Measurements from ENCODE around the gene GOLIM4. TPM values are rescaled to one million over a fixed set of nuclear protein-coding genes. Genes with fewer than 3 reads are reported as not detected.
A peak's percentile ranks its signal among the peaks of the same experiment; 100 is the strongest.

The GOLIM4 gene
- total RNA-seq, 2 experiments from 2014 or later = 5.6 to 6.0 TPM

DNA sequence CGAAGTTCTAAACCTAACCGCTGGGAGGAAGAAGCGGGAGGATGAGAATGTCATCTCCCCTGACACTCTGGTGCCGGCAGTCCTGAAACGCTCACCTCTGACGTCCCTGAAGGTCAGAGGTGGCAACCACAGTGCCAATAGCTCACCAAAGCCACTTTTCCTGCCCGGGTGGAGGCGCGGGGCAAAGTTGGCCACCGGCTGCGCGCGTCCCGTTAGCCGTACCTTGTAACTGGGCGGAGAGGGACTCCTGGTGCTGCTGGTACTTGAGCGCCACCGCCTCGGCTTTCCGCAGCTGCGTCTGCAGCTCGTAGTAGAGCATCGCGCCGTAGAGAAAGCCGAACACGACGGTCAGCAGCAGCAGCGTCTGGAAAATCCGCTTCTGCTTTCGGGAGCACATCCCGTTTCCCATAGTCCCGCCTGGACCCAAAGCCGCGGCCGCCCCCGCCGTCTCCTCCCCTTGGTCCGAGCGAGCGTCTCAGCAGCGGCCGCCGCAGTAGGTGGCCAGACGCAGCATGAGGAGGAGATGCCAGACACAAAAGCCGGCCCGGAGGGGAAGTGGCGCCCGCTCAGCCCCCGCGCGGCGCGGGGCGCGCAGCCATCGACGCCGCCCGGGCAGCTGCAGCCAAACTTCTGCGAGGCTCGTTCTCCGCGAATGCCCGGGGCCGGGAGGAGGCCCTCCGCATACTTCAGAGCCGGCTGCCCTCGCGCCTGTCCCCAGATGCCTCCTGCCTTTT is 680 bp downstream of the GOLIM4 start:
- H3K4me1 Mint-ChIP-seq (ENCODE audit: low read depth) = peaks cover 31% of the 10 kb centered on the region
- no peaks in the 10 kb centered on the region for H3K36me3 Mint-ChIP-seq (ENCODE audit: low read depth)
- DNase-seq = peak; percentile 60
- no peaks in the 10 kb centered on the region for H3K9me3 Mint-ChIP-seq (ENCODE audit: insufficient read depth)
- peak overlapping the region; percentile 84 for H3K4me3 Mint-ChIP-seq
- H3K27me3 Mint-ChIP-seq (ENCODE audit: low read depth) = peaks cover 37% of the 10 kb centered on the region
- ChIA-PET CTCF (interaction anchor here (1.0 to 2.2 kb wide), 5 partner anchors 34 to 71 kb away, joined by 3 to 9 read pairs (median 4); no protein-coding TSS in a partner anchor), POLR2A (interaction anchor here (0.7 kb wide), 1 partner anchor 34 kb away, joined by 3 read pairs; no protein-coding TSS in a partner anchor)
- H3K27ac Mint-ChIP-seq = peak overlapping the region; percentile 86
- peak; percentile 64 for ATAC-seq

GRCh38 chr3:168094580-168094876 is 1.2 kb downstream of the GOLIM4 start:
- Mint-ChIP-seq H3K4me3 (peak overlapping the region; percentile 84), H3K9me3 (ENCODE audit: insufficient read depth) (no peaks in the 10 kb centered on the region), H3K36me3 (ENCODE audit: low read depth) (no peaks in the 10 kb centered on the region), H3K27ac (peak overlapping the region; percentile 50), H3K27me3 (ENCODE audit: low read depth) (peaks cover 37% of the 10 kb centered on the region), H3K4me1 (ENCODE audit: low read depth) (peaks cover 34% of the 10 kb centered on the region)
- ChIA-PET CTCF (interaction anchor here (1.0 to 2.2 kb wide), 6 partner anchors 33 to 72 kb away, joined by 3 to 9 read pairs (median 4); no protein-coding TSS in a partner anchor), POLR2A (no interaction called here)
- DNase-seq = no peak
- no peak for ATAC-seq

- H3K9me3 Mint-ChIP-seq (ENCODE audit: insufficient read depth) = no peaks in the 10 kb centered on the region
- H3K4me3 Mint-ChIP-seq = peak overlapping the region; percentile 40
- H3K27me3 Mint-ChIP-seq (ENCODE audit: low read depth) = peaks cover 33% of the 10 kb centered on the region
- peaks cover 40% of the 10 kb centered on the region for H3K4me1 Mint-ChIP-seq (ENCODE audit: low read depth)
- H3K36me3 Mint-ChIP-seq (ENCODE audit: low read depth) = no peaks in the 10 kb centered on the region
- ATAC-seq (no peak), DNase-seq (no peak)
- CTCF ChIA-PET = interaction anchor here (0.7 to 2.2 kb wide), 6 partner anchors 31 to 73 kb away, joined by 3 to 9 read pairs (median 4); no protein-coding TSS in a partner anchor
- H3K27ac Mint-ChIP-seq = no peak overlapping the region
- POLR2A ChIA-PET = no interaction called here
These were observed 1.9 kb downstream of the GOLIM4 start for GRCh38 chr3:168093790-168094189.

DNA sequence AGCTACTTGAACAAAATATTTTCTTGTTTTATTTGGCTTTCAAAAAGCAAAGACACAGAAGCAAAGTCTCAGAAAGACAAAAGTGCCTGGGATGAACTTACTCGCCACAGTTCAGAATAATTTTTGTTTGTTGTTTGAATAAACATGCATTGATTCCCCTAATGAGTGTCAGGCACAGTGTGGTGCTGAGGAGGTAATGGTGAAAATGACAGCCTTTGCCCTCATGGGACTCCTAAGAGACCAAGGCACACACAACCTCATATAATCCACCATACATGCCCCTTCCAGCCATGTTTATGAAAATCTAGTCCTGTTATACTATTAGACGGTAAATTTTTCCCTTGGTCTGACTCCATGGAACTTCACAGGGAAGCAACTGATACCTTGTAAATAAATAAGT is 2.5 kb downstream of the GOLIM4 start:
- POLR2A ChIA-PET = no interaction called here
- no peak for ATAC-seq
- H3K27ac Mint-ChIP-seq = no peak overlapping the region
- no peaks in the 10 kb centered on the region for H3K36me3 Mint-ChIP-seq (ENCODE audit: low read depth)
- peaks cover 46% of the 10 kb centered on the region for H3K4me1 Mint-ChIP-seq (ENCODE audit: low read depth)
- H3K4me3 Mint-ChIP-seq = peak overlapping the region; percentile 8
- no peaks in the 10 kb centered on the region for H3K9me3 Mint-ChIP-seq (ENCODE audit: insufficient read depth)
- CTCF ChIA-PET = interaction anchor here (1.0 to 2.2 kb wide), 3 partner anchors 30 to 45 kb away, joined by 3 to 9 read pairs (median 4); no protein-coding TSS in a partner anchor
- H3K27me3 Mint-ChIP-seq (ENCODE audit: low read depth) = peaks cover 33% of the 10 kb centered on the region
- DNase-seq = no peak

GRCh38 chr3:168091941-168092340 is 3.8 kb downstream of the GOLIM4 start:
- ChIA-PET CTCF (no interaction called here), POLR2A (no interaction called here)
- Mint-ChIP-seq H3K9me3 (ENCODE audit: insufficient read depth) (no peaks in the 10 kb centered on the region), H3K36me3 (ENCODE audit: low read depth) (no peaks in the 10 kb centered on the region), H3K4me1 (ENCODE audit: low read depth) (peaks cover 50% of the 10 kb centered on the region), H3K27ac (no peak overlapping the region), H3K4me3 (no peak overlapping the region), H3K27me3 (ENCODE audit: low read depth) (peaks cover 31% of the 10 kb centered on the region)
- no peak for DNase-seq
- no peak for ATAC-seq

GRCh38 chr3:168091302-168091858 is 4.3 kb downstream of the GOLIM4 start:
- CTCF ChIA-PET = no interaction called here
- Mint-ChIP-seq H3K36me3 (ENCODE audit: low read depth) (no peaks in the 10 kb centered on the region), H3K4me3 (no peak overlapping the region), H3K4me1 (ENCODE audit: low read depth) (peaks cover 44% of the 10 kb centered on the region), H3K9me3 (ENCODE audit: insufficient read depth) (no peaks in the 10 kb centered on the region), H3K27ac (no peak overlapping the region), H3K27me3 (ENCODE audit: low read depth) (peaks cover 26% of the 10 kb centered on the region)
- POLR2A ChIA-PET = no interaction called here
- no peak for ATAC-seq
- no peak for DNase-seq

DNA sequence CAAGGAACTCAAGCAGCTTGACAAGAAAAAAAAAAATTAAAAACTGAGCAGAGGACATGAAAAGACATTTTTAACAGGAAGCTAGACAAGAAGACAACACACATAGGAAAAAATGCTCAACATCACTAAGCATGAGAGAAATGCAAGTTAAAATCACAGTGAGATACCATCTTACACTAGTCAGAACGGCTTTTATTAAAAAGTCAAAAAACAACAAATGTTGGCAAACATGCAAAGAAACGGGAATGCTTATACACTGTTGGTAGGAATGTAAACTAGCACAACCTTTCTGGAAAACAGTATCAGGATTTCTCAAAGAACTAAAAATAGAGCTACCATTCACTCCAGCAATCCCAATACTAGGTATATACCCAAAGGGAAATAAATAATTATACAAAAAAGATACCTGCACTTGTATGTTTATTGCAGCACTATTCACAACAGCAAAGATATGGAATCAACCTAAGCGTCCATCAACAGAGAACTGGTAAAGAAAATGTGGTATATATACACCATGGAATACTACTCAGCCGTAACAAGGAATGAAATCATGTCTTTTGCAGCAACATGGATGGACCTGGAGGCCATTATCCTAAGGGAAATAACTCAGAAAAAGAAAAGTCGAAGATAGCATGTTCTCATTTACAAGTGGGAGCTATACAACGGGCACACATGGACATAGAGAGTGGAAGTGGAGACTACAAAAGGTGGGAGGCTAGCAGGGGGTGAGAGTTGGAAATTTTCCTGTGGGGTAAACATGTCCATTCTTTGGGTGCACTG is 5.2 kb downstream of the GOLIM4 start:
- H3K36me3 Mint-ChIP-seq (ENCODE audit: low read depth) = no peaks in the 10 kb centered on the region
- H3K4me3 Mint-ChIP-seq = no peak overlapping the region
- H3K4me1 Mint-ChIP-seq (ENCODE audit: low read depth) = peaks cover 43% of the 10 kb centered on the region
- H3K9me3 Mint-ChIP-seq (ENCODE audit: insufficient read depth) = no peaks in the 10 kb centered on the region
- no peak for DNase-seq
- no peak for ATAC-seq
- no peak overlapping the region for H3K27ac Mint-ChIP-seq
- CTCF ChIA-PET = interaction anchor here (1.0 to 2.2 kb wide), 2 partner anchors 25 to 43 kb away, joined by 3 to 6 read pairs; no protein-coding TSS in a partner anchor
- peaks cover 22% of the 10 kb centered on the region for H3K27me3 Mint-ChIP-seq (ENCODE audit: low read depth)
- POLR2A ChIA-PET = no interaction called here

DNA sequence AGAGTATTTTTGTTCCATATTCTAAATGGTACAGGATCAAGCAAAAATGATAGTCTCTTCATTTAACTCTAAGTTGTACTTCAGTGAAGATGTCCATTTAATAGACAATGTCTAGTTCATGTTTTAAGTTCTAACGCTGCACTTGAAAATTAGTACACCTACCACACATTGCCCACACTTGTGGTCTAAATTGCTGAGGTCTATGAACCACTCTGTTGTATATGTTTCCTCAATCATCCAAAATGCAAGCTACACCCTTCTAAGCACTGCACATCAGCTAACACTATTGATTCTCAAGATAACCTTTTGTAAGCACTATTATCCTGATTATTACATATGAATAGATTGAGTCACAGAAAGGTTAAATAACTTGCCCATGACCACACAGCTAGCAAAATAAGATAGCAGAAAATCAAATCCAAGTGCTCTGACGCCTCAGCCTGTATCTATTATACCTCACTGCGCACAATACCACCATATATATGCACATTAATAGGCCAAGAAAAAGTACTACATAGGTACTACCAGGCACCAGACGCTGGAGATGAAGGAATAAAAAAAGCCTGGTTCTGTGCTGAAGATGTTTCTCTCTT is 6.4 kb downstream of the GOLIM4 start:
- no peaks in the 10 kb centered on the region for H3K36me3 Mint-ChIP-seq (ENCODE audit: low read depth)
- ChIA-PET POLR2A (no interaction called here), CTCF (interaction anchor here (1.2 to 2.6 kb wide), 3 partner anchors 27 to 42 kb away, joined by 5 to 10 read pairs (median 6); no protein-coding TSS in a partner anchor)
- H3K9me3 Mint-ChIP-seq (ENCODE audit: insufficient read depth) = no peaks in the 10 kb centered on the region
- peaks cover 18% of the 10 kb centered on the region for H3K27me3 Mint-ChIP-seq (ENCODE audit: low read depth)
- H3K27ac Mint-ChIP-seq = no peak overlapping the region
- DNase-seq (no peak), ATAC-seq (peak; percentile 53)
- peaks cover 44% of the 10 kb centered on the region for H3K4me1 Mint-ChIP-seq (ENCODE audit: low read depth)
- no peak overlapping the region for H3K4me3 Mint-ChIP-seq

DNA sequence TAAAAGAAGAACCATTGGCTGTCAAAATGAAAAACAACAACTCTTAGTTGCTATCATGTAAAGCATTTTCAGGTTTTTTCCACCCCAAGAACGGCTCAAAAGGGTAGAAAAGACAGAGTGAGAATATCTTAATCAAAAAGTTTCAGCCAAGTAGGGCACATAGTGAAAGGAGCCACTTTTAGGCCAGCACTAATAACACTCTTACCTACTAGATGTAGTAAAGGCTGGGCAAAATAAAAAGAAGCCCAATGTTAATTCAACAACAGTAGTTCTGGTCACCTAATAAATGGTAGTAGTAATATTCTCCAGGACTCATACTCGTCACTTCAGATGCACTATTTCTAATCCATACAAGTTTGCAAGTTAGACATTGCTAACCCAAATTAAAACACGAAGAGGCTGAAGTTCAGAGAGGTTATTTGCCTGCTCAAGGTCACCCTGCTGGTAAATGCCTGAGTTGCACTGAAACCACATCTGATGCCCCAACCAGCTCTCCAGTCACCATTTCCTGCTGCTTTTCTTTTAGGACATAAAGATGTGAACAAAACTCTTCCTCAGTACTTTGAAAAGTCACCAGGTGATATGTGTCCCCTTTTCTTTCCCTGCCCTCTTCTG is 7.5 kb downstream of the GOLIM4 start:
- H3K4me1 Mint-ChIP-seq (ENCODE audit: low read depth) = peaks cover 39% of the 10 kb centered on the region
- peak; percentile 66 for ATAC-seq
- no peak overlapping the region for H3K4me3 Mint-ChIP-seq
- ChIA-PET CTCF (interaction anchor here (0.9 to 2.6 kb wide), 6 partner anchors 9 to 86 kb away, joined by 3 to 11 read pairs (median 6); partner anchors contain the start of gene GOLIM4), POLR2A (no interaction called here)
- H3K27ac Mint-ChIP-seq = no peak overlapping the region
- H3K9me3 Mint-ChIP-seq (ENCODE audit: insufficient read depth) = no peaks in the 10 kb centered on the region
- peaks cover 16% of the 10 kb centered on the region for H3K27me3 Mint-ChIP-seq (ENCODE audit: low read depth)
- H3K36me3 Mint-ChIP-seq (ENCODE audit: low read depth) = no peaks in the 10 kb centered on the region
- DNase-seq = peak; percentile 42

DNA sequence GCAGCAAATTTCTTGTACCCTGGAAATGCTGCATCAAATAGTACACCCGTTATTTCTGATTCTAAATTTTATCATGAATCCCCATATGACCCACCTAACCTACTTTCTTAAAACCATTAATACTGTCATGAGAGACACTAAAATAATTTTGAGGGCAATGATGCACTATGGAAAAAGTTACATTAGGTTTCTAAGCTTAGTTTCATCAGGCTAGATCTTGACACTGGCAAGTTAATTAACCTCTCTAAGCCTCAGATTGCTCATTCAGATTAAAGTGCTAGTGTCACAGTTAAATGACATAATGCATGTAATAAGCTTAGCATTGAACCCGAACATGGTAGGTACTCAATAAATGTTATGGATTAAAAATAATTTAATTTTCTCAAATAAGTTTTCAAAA is 8.2 kb downstream of the GOLIM4 start:
- Mint-ChIP-seq H3K9me3 (ENCODE audit: insufficient read depth) (no peaks in the 10 kb centered on the region), H3K4me3 (no peak overlapping the region), H3K36me3 (ENCODE audit: low read depth) (no peaks in the 10 kb centered on the region), H3K27me3 (ENCODE audit: low read depth) (peaks cover 11% of the 10 kb centered on the region), H3K4me1 (ENCODE audit: low read depth) (peaks cover 33% of the 10 kb centered on the region), H3K27ac (no peak overlapping the region)
- ATAC-seq = no peak
- DNase-seq = no peak
- ChIA-PET CTCF (interaction anchor here (0.9 to 2.6 kb wide), 4 partner anchors 10 to 86 kb away, joined by 3 to 11 read pairs (median 7); partner anchors contain the start of gene GOLIM4), POLR2A (no interaction called here)

DNA sequence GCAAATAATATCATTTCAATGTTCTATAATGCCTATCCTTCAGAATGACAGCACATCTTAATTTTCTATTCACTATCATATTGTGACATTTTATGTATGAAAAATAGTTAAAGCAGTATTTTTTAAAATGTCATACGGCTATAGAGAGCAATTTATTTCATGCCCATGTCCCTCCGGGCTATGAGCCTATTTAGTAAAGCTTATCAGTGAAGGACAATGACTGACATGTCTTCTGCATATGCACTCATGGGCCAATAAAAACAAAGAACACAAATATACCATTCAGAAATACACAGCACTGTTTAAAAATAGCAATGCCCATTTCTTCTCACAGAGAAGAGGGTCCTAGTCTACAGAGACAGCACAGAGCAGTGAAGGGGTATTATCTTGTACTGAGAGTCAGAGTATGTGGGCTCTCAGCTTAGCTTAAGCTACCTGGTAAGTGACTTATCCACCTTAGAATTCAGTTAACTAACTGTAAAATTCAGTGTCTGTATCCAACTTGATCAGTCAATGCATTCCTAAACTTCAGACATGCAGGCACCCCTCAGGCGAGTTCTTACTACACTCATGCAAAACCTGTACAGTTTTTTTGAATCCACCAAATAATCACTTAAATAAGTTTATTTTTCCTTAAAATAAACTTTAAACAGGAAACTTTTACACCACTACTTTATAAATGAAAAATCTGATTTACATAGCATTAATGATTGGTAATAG is 9.0 kb downstream of the GOLIM4 start:
- no peaks in the 10 kb centered on the region for H3K36me3 Mint-ChIP-seq (ENCODE audit: low read depth)
- CTCF ChIA-PET = interaction anchor here (1.7 kb wide), 1 partner anchor 10 kb away, joined by 11 read pairs; the partner anchor contains the start of gene GOLIM4
- H3K9me3 Mint-ChIP-seq (ENCODE audit: insufficient read depth) = no peaks in the 10 kb centered on the region
- POLR2A ChIA-PET = no interaction called here
- no peak overlapping the region for H3K4me3 Mint-ChIP-seq
- no peak for DNase-seq
- no peak overlapping the region for H3K27ac Mint-ChIP-seq
- H3K4me1 Mint-ChIP-seq (ENCODE audit: low read depth) = peaks cover 33% of the 10 kb centered on the region
- peaks cover 9% of the 10 kb centered on the region for H3K27me3 Mint-ChIP-seq (ENCODE audit: low read depth)
- ATAC-seq = no peak

Data from activated CD8-positive, alpha-beta T cell treated with anti-CD3 and anti-CD28 coated beads, Interleukin-2, amount 10 ng/mL, durations not matched to agents 7 days and 5 days (primary cell).